ENCODE measurements around the gene LAD1.

- TF ChIP-seq CTCF (IDR thresholded peaks at IDR 0.05) (no peak), MAFK (IDR thresholded peaks at IDR 0.05; ENCODE audit: partially characterized antibody) (no peak), EP300 (IDR thresholded peaks at IDR 0.05) (no peak), ESRRA (IDR thresholded peaks at IDR 0.05; ENCODE audit: borderline replicate concordance, low read length) (no peak)
These were observed 52.1 kb downstream of the LAD1 start for GRCh38 chr1:201346987-201347386.

Measured in A549 (cell line).